ENCODE measurements around the gene IRF1. TPM values are rescaled to one million over a fixed set of nuclear protein-coding genes. Genes with fewer than 3 reads are reported as not detected.

IRF1 gene
- total RNA-seq (10 to 100 TPM; 53.8 to 83.2 TPM), polyA plus RNA-seq (100 to 1,000 TPM in 1 of 2 donors, 10 to 100 TPM in 1; 32.9 to 141 TPM)
- long read RNA-seq, donor 1, partial matches to known transcripts = 0 of 4 reads
- long read RNA-seq, donor 1, other reads (novel, unspliced or antisense) = 0 of 4 reads
- long read RNA-seq, donor 2, partial matches to known transcripts = 0 of 1 reads
- long read RNA-seq, donor 2, other reads (novel, unspliced or antisense) = 0 of 1 reads
- long read RNA-seq, donor 3, full-length matches to known transcripts = 5 of 5 reads
- long read RNA-seq, donor 3, partial matches to known transcripts = 0 of 5 reads
- long read RNA-seq, donor 3, other reads (novel, unspliced or antisense) = 0 of 5 reads
- long read RNA-seq, donor 4, partial matches to known transcripts = 0 of 1 reads
- long read RNA-seq, donor 4, other reads (novel, unspliced or antisense) = 0 of 1 reads
- long read RNA-seq, donor 5, partial matches to known transcripts = 0 of 1 reads
- long read RNA-seq, donor 5, other reads (novel, unspliced or antisense) = 0 of 1 reads

- Histone ChIP-seq H3K4me3 (peak within 1 kb of the TSS; percentile 93), H3K9ac (ENCODE audit: insufficient read depth in 1 of 2, low read length in 2 of 2) (peak within 1 kb of the TSS; percentile 57 to 68), H3K4me1 (ENCODE audit: control insufficient read depth in 5 of 5, insufficient read depth in 5 of 5, low read length in 5 of 5) (peaks cover 8 to 41% (median 21%) of the 10 kb centered on the region in 5 donors), H3K27ac (ENCODE audit: low read depth in 1 of 2, low read length in 1 of 2) (peak within 1 kb of the TSS; percentile 98 to 99), H3K36me3 (ENCODE audit: control insufficient read depth in 4 of 4, insufficient read depth in 4 of 4, low read length in 4 of 4) (peaks cover 4 to 24% (median 14%) of the 10 kb centered on the region in 4 donors), H3K27me3 (ENCODE audit: control insufficient read depth in 3 of 3, insufficient read depth in 3 of 3, low read length in 2 of 3) (no peaks in the 10 kb centered on the region), H3K9me3 (ENCODE audit: control insufficient read depth in 4 of 4, insufficient read depth in 3 of 4, low read length in 3 of 4) (no peaks in the 10 kb centered on the region)
- TF ChIP-seq CTCF (IDR thresholded peaks at IDR 0.05; ENCODE audit: control extremely low read depth, extremely low read depth) = no peak
- ATAC-seq (ENCODE audit: insufficient read depth, low FRiP score) (peak; percentile 93), DNase-seq (peak; percentile 97 to 98 (median 97))
- WGBS, 2 donors = 0 to 1% methylated on average over 74 to 87 of the region's 87 CpGs
Measured at GRCh38 chr5:132490484-132491367, at the start of gene IRF1. Gene IRF1 (minus strand): TSS chr5:132490773. CDS start chr5:132489478, 1,295 bp downstream.

GRCh38 chr5:132540149-132540548 lies 49.6 kb upstream of the IRF1 start:
- Histone ChIP-seq H3K9me3 (ENCODE audit: control insufficient read depth in 4 of 4, insufficient read depth in 3 of 4, low read length in 3 of 4) (no peaks in the 10 kb centered on the region), H3K36me3 (ENCODE audit: control insufficient read depth in 4 of 4, insufficient read depth in 4 of 4, low read length in 4 of 4) (no peaks in the 10 kb centered on the region), H3K4me3 (no peak overlapping the region), H3K4me1 (ENCODE audit: control insufficient read depth in 5 of 5, insufficient read depth in 5 of 5, low read length in 5 of 5) (no peaks in the 10 kb centered on the region), H3K27ac (ENCODE audit: low read depth in 1 of 2, low read length in 1 of 2) (no peak overlapping the region), H3K27me3 (ENCODE audit: control insufficient read depth in 3 of 3, insufficient read depth in 3 of 3, low read length in 2 of 3) (no peaks in the 10 kb centered on the region), H3K9ac (ENCODE audit: insufficient read depth in 1 of 2, low read length in 2 of 2) (no peak overlapping the region)
- no peak for TF ChIP-seq CTCF (IDR thresholded peaks at IDR 0.05; ENCODE audit: control extremely low read depth, extremely low read depth)
- DNase-seq (no peak), ATAC-seq (ENCODE audit: insufficient read depth, low FRiP score) (no peak)
- 75 to 76% methylated on average over 5 of the region's 5 CpGs for WGBS, 2 donors

- no peak overlapping the region for H3K9ac ChIP-seq (ENCODE audit: insufficient read depth in 1 of 2, low read length in 2 of 2)
- H3K4me1 ChIP-seq (ENCODE audit: control insufficient read depth in 5 of 5, insufficient read depth in 5 of 5, low read length in 5 of 5) = no peaks in the 10 kb centered on the region
- 86 to 91% methylated on average over 4 of the region's 4 CpGs for WGBS, 2 donors
- no peaks in the 10 kb centered on the region for H3K36me3 ChIP-seq (ENCODE audit: control insufficient read depth in 4 of 4, insufficient read depth in 4 of 4, low read length in 4 of 4)
- ATAC-seq (ENCODE audit: insufficient read depth, low FRiP score) = no peak
- TF ChIP-seq CTCF (IDR thresholded peaks at IDR 0.05; ENCODE audit: control extremely low read depth, extremely low read depth) = no peak
- H3K4me3 ChIP-seq = no peak overlapping the region
- no peak overlapping the region for H3K27ac ChIP-seq (ENCODE audit: low read depth in 1 of 2, low read length in 1 of 2)
- no peaks in the 10 kb centered on the region for H3K9me3 ChIP-seq (ENCODE audit: control insufficient read depth in 4 of 4, insufficient read depth in 3 of 4, low read length in 3 of 4)
- H3K27me3 ChIP-seq (ENCODE audit: control insufficient read depth in 3 of 3, insufficient read depth in 3 of 3, low read length in 2 of 3) = no peaks in the 10 kb centered on the region
- no peak for DNase-seq
Measured at GRCh38 chr5:132539716-132540115, 49.1 kb upstream of the IRF1 start.

Measured in lung (tissue), 16 donors.